ENCODE results near the gene NQO2.
"Not testable (repeated sequence)": the region's sequence is repeated elsewhere in the genome, so short reads cannot be mapped to it uniquely, and the experiment has no call there.

Gene NQO2

DNA sequence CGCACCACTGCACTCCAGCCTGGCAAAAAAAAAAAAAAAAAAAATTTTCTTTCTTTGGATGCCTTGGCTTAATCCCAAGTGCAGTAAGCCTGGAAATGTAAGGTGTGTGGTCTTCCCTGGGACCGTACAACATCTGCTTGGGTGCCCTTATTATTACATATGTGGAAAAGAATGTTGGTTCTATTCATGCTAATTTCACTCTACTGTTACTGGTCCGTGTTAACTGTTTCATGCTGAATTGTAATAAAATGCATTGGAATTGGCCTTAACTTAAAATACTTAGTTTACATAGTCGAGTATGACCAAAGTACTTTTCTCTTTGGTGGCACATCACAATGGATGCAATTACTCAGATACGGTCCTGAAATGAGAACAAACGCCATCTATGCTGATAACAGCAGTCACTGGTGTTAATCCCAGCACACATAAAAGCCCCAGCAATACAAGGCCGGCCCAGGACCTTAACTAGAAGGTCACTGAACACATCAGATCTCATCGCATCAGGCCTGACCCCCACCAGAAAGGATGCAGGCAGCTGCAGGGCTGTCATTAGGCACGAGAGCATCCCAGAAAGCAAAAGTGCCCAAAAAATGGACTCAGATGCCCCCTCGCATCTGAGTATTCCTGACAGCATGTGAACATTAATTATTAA lies 29.5 kb upstream of the NQO2 start:
- no peak for DNase-seq (ENCODE audit: low spot score)

DNA sequence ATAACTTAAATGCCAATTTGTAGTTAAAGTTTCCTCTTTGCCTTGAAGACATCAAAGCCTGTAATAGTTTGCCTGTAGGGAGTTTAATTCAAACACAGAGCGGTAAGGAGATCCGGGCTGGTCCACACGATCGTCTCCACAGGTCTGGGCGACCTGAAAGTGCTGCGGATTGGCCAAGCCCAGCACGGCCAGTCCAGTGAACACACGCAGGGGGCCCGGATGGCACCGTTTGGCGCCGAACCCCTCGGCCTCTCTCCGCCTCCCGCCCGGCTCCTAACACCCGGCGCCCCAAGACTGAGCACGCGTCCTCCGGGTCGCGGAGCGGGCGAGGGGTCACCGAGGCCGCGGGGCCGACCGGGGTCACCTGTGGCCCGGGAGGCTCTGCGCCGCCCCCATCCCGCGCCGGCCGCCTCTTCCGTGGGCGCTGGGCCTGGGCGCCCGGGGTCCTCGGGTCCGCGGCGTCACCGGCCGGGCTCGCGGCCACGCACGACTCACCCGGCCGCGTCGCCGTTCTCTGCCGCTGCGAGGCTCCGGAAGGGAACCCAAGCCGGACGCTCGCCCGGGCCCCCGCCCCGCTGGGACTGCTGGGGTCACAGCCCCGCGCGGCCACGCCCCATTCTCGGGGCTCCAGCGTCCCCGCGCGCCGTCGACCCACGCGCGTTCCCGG lies 28.8 kb upstream of the NQO2 start:
- peak; percentile 45 for DNase-seq (ENCODE audit: low spot score)

GRCh38 chr6:2971420-2972218 lies 28.1 kb upstream of the NQO2 start, which contains the start of gene SERPINB6:
TSS of gene SERPINB6 (minus strand) at chr6:2971567. CDS start at chr6:2959332, 12,235 bp downstream.
- DNase-seq (ENCODE audit: low spot score) = peak; percentile 53

DNA sequence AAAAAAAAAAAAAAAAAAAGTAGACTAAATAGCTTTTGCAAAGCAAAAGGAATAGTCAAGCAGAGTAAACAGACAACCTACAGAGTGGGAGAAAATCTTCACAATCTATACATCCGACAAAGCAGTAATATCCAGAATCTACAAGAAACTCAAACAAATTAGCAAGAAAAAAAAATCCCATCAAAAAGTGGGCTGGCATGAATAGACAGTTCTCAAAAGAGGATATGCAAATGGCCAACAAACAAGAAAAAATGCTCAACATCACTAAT lies 27.5 kb upstream of the NQO2 start:
- not testable (repeated sequence) for DNase-seq (ENCODE audit: low spot score)

- not testable (repeated sequence) for DNase-seq (ENCODE audit: low spot score)
Observed at GRCh38 chr6:2972685-2973084, 27.0 kb upstream of the NQO2 start.

GRCh38 chr6:2973180-2973579 lies 26.5 kb upstream of the NQO2 start:
- DNase-seq (ENCODE audit: low spot score) = not testable (repeated sequence)

- DNase-seq (ENCODE audit: low spot score) = peak; percentile 49
Observed at GRCh38 chr6:2973676-2974075, 26.0 kb upstream of the NQO2 start.

- DNase-seq (ENCODE audit: low spot score) = no peak
Observed at GRCh38 chr6:2976060-2976459, 23.6 kb upstream of the NQO2 start.

DNA sequence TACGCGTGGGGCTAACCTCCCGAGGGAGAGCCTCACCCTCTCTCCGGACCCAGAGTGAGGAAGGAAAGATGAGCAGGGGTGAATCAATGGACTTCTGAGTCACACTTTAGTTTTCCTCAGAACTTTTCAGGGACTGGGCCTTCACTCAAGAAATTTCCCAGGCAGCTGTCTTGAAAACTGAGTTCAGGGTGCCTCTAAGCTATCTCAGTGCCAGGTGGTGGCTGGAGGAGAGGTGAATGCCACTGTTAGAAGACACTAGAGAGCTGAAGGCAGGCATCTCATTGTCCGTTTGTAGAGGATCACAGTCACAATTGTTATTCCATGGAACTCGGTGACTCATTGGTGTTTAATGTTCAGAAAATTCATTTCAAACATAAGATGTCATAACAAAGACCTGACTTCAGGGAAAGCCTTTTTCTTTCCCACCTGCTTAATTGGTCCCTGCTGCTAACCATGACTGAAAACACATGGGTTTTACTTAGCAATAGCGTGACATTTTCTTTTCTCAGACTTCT lies 23.1 kb upstream of the NQO2 start:
- no peak for DNase-seq (ENCODE audit: low spot score)

DNA sequence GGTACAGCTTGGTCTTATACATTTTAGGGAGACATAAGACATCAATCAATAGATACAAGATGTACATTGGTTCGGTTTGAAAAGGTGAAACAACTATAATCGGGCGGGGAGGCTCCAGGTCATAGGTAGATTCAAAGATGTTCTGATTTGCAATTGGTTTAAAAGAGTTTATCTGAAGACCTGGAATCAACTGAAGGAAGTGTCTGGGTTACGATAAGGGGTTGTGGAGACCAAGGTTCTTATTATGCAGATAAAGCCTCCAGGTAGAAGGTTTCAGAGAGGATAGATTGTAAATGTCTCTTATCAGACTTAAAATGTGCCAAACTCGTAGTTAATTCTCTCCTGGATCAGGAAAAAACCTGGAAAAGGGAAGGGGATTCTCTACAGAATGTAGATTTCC lies 22.4 kb upstream of the NQO2 start:
- no peak for DNase-seq (ENCODE audit: low spot score)

GRCh38 chr6:2977799-2978590 lies 21.7 kb upstream of the NQO2 start:
- no peak for DNase-seq (ENCODE audit: low spot score)

DNA sequence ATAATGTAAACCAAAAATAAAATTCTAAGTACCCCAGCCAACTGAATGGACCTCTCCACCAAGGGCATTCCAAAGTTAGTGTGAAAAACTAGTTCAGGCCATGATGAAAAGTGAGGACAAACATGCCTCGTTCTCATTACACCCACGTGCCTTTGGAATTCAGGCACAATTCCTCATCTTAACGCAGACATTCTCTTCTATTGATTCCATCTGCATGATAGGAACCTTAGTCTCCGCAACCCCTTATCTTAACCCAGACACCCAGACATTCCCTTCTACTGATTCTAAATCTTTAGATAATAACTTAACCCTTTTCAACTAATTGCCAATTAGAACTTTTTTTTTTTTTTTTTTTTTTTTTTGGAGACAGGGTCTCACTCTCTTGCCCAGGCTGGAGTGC lies 20.8 kb upstream of the NQO2 start:
- no peak for DNase-seq (ENCODE audit: low spot score)

GRCh38 chr6:2979819-2980464 lies 19.8 kb upstream of the NQO2 start:
- no peak for DNase-seq (ENCODE audit: low spot score)

GRCh38 chr6:2980465-2980855 lies 19.2 kb upstream of the NQO2 start:
- DNase-seq (ENCODE audit: low spot score) = no peak

GRCh38 chr6:2982426-2983117 lies 17.1 kb upstream of the NQO2 start:
- DNase-seq (ENCODE audit: low spot score) = no peak

DNA sequence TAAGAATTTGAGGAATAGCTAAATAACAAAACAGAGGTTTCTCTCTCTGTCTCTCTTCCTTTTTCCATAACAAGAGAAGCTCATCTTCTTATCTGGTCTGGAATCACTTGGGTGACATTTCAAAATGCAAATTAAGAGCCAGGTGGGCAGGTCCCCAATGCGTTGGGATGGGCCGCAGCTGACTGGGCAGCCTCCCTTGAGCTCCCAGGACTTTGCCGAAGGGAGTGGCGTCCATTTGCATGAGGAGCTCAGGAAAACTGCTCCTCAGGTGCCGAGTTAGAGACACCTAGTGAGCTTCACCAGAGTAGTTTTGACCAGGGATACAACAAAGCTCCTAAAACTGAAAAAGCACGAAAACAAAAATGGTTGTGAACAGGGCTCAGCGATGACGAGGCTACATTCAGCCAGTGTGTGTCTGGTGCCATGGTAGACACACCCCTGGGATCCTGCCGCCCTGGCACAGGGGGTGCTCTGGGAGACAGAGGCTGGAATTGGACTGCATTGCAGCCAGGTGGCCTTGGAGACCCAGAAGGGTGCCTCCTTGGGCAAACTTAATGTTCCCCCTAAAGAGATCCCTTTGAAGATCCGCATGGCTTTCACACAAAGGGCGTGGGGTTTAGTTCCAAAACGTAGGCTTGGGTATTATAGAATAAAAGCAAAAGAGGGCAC lies 14.8 kb upstream of the NQO2 start:
- no peak for DNase-seq (ENCODE audit: low spot score)

DNA sequence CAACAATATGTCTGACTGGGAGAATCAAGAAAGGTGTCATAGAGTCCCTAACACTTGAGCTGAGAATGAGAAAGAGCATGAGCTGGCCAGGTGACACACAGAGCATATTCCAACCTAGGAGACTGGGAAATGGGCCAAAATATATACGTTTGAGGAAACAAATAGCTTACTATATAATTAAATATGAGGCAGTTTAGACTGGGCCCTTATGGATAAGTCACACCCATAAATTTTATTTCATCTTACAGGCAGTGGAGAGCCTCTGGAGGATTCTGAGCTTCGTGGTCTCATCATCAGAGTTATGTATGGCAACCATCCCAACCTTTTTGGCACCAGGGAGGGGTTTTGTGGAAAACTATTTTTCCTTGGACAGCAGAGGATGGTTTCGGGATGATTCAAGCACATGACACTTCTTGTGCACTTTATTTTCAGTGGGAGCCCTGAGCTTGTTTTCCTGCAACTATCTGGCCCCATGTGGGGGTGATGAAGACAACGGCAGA lies 12.9 kb upstream of the NQO2 start:
- no peak for DNase-seq (ENCODE audit: low spot score)

GRCh38 chr6:2988094-2988425 lies 11.6 kb upstream of the NQO2 start:
- DNase-seq (ENCODE audit: low spot score) = no peak

GRCh38 chr6:2988426-2989331 lies 11.0 kb upstream of the NQO2 start:
- DNase-seq (ENCODE audit: low spot score) = peak; percentile 82

All from CD4-positive, alpha-beta T cell treated with Interleukin-15 for 4 hours (primary cell).